ENCODE measurements around the gene ADI1. TPM values are rescaled to one million over a fixed set of nuclear protein-coding genes. Genes with fewer than 3 reads are reported as not detected.
"Not testable (repeated sequence)": the region's sequence is repeated elsewhere in the genome, so short reads cannot be mapped to it uniquely, and the experiment has no call there.

The ADI1 gene
- total and polyA plus RNA-seq, 7 donors = 42.5 to 137 (median 43.7) TPM

- peaks cover 0 to 21% of the 10 kb centered on the region in 2 donors for H3K36me3 ChIP-seq (ENCODE audit: insufficient read depth in 1 of 2, low read depth in 1 of 2)
- 0 to 1% (median 1%) methylated on average over 57 to 67 of the region's 67 CpGs for WGBS, 3 donors
- peak overlapping the region; percentile 92 for H3K4me3 ChIP-seq
- TF ChIP-seq CTCF (IDR thresholded peaks at IDR 0.05) = no peak
- intact Hi-C loops (cut with DNase I) = loop anchor here (2.0 to 5.0 kb wide), 3 partner anchors 18 to 41 kb away; partner anchors contain the start of gene RNASEH1 (in 1 of the 2)
- peaks cover 29% of the 10 kb centered on the region for H3K4me1 ChIP-seq
- peak; percentile 99 to 100 for DNase-seq
- no peaks in the 10 kb centered on the region for H3K27me3 ChIP-seq (ENCODE audit: insufficient read depth in 3 of 3, low read length in 2 of 3)
- peak overlapping the region; percentile 99 for H3K27ac ChIP-seq
- peak; percentile 95 to 96 (median 96) for ATAC-seq
- H3K9me3 ChIP-seq = no peaks in the 10 kb centered on the region
Observed at GRCh38 chr2:3518496-3519254, 656 bp downstream of the ADI1 start.

- Histone ChIP-seq H3K36me3 (ENCODE audit: insufficient read depth in 1 of 2, low read depth in 1 of 2) (peaks cover 0 to 28% of the 10 kb centered on the region in 2 donors), H3K4me1 (peaks cover 26% of the 10 kb centered on the region), H3K27ac (peak overlapping the region; percentile 99), H3K27me3 (ENCODE audit: insufficient read depth in 3 of 3, low read length in 2 of 3) (no peaks in the 10 kb centered on the region), H3K4me3 (peak overlapping the region; percentile 92), H3K9me3 (no peaks in the 10 kb centered on the region)
- no peak for TF ChIP-seq CTCF (IDR thresholded peaks at IDR 0.05)
- ATAC-seq (no peak), DNase-seq (no peak)
- 25 to 28% (median 25%) methylated on average over 3 of the region's 3 CpGs for WGBS, 3 donors
- intact Hi-C loops (cut with DNase I) = loop anchor here (2.0 to 5.0 kb wide), 3 partner anchors 19 to 41 kb away; partner anchors contain the start of gene RNASEH1 (in 1 of the 2)
Observed at GRCh38 chr2:3517948-3518495, 1.3 kb downstream of the ADI1 start.

GRCh38 chr2:3516831-3517230 is 2.5 kb downstream of the ADI1 start:
- DNase-seq = no peak
- Histone ChIP-seq H3K27me3 (ENCODE audit: insufficient read depth in 3 of 3, low read length in 2 of 3) (no peaks in the 10 kb centered on the region), H3K9me3 (no peaks in the 10 kb centered on the region), H3K4me1 (peaks cover 26% of the 10 kb centered on the region), H3K27ac (peak overlapping the region; percentile 99), H3K4me3 (no peak overlapping the region), H3K36me3 (ENCODE audit: insufficient read depth in 1 of 2, low read depth in 1 of 2) (peaks cover 0 to 40% of the 10 kb centered on the region in 2 donors)
- intact Hi-C loops (cut with DNase I) = loop anchor here (5.0 kb wide), 2 partner anchors 40 kb away; partner anchors contain the start of gene RNASEH1 (in 1 of the 2)
- no peak for TF ChIP-seq CTCF (IDR thresholded peaks at IDR 0.05)
- 95 to 97% (median 96%) methylated on average over 3 of the region's 3 CpGs for WGBS, 3 donors
- ATAC-seq = no peak

GRCh38 chr2:3515438-3515837 is 3.9 kb downstream of the ADI1 start:
- intact Hi-C loops (cut with DNase I) = loop anchor here (5.0 kb wide), 2 partner anchors 38 to 42 kb away; partner anchors contain the start of gene RNASEH1 (in 1 of the 2)
- not testable (repeated sequence) for H3K27me3 ChIP-seq (ENCODE audit: insufficient read depth in 3 of 3, low read length in 2 of 3); DNase-seq; H3K27ac ChIP-seq; ATAC-seq; H3K9me3 ChIP-seq; H3K4me3 ChIP-seq
- 86 to 100% (median 96%) methylated on average over 4 to 5 of the region's 5 CpGs for WGBS, 3 donors
- H3K4me1 ChIP-seq = peaks cover 17% of the 10 kb centered on the region
- H3K36me3 ChIP-seq (ENCODE audit: insufficient read depth in 1 of 2, low read depth in 1 of 2) = peaks cover 0 to 54% of the 10 kb centered on the region in 2 donors

Data from psoas muscle (tissue), 8 donors.